ENCODE results near the gene WDFY4. TPM values are rescaled to one million over a fixed set of nuclear protein-coding genes. Genes with fewer than 3 reads are reported as not detected.

The WDFY4 gene
- polyA plus RNA-seq, 4 donors: under 0.01 to 3.2 (median 0.88) TPM

Other genes with a start within 250 kb of the WDFY4 start
- gene ARHGAP22, start 79.8 kb upstream of the WDFY4 start, polyA plus RNA-seq: 1 to 10 TPM in 2 of 4 donors, under 1 TPM in 1, not detected in 1; 0.54 to 1.4 (median 1.3) TPM